Activated T-helper 2 cell treated with anti-CD3 and anti-CD28 coated beads, Interferon-gamma antibody, Interleukin-2, Interleukin-4, amounts not matched to agents 10 μg/mL and 5 μg/mL and 100 μg/mL, durations not matched to agents 14 hours and 24 hours and 36 hours (primary cell): ENCODE results near the gene DNMT3L. TPM values are rescaled to one million over a fixed set of nuclear protein-coding genes. Genes with fewer than 3 reads are reported as not detected.

Experiments
- DNase-seq: peaks from one replicate; pipeline ENCODE4 v3.0.0; 2021; ENCODE audit warnings: low spot score
- H3K27ac Mint-ChIP-seq: one replicate; pipeline ENCODE4 v1.8.0; 2021; ENCODE audit warnings: mixed read lengths
- H3K27me3 Mint-ChIP-seq: one replicate; pipeline ENCODE4 v1.8.0; 2021; ENCODE audit warnings: low read depth, mixed read lengths
- H3K36me3 Mint-ChIP-seq: one replicate; pipeline ENCODE4 v1.8.0; 2021; ENCODE audit warnings: low read depth, mixed read lengths
- H3K4me1 Mint-ChIP-seq: one replicate; pipeline ENCODE4 v1.8.0; 2021; ENCODE audit warnings: low read depth, mixed read lengths
- H3K4me3 Mint-ChIP-seq: one replicate; pipeline ENCODE4 v1.8.0; 2021; ENCODE audit warnings: low read depth, mild to moderate bottlenecking, moderate library complexity, mixed read lengths
- H3K9me3 Mint-ChIP-seq: one replicate; pipeline ENCODE4 v1.8.0; 2021; ENCODE audit warnings: mixed read lengths
- intact Hi-C: fragments of 100-400 bp; cut with micrococcal nuclease; formaldehyde crosslinking; loops from one replicate; pipeline ENCODE4 v1.15.1; 2023
- total RNA-seq: library from RNA; stranded (reverse); gene quantifications from 2 replicates; pipeline ENCODE4 v1.2.3, GENCODE V29; 2022

The DNMT3L gene
- total RNA-seq, 1 donor from 2014 or later, result not detected

- peaks cover 7% of the 10 kb centered on the region for H3K36me3 Mint-ChIP-seq
- H3K9me3 Mint-ChIP-seq, result no peaks in the 10 kb centered on the region
- H3K4me3 Mint-ChIP-seq, result peak within 1 kb of the TSS; percentile 84
- H3K27ac Mint-ChIP-seq, result peak within 1 kb of the TSS; percentile 89
- intact Hi-C loops, result loop anchor here (2.0 kb wide), 1 partner anchor 39 kb away; the partner anchor contains the start of gene CFAP410
- DNase-seq, result peak; percentile 72
- H3K27me3 Mint-ChIP-seq, result no peaks in the 10 kb centered on the region
- peaks cover 29% of the 10 kb centered on the region for H3K4me1 Mint-ChIP-seq
Measured at GRCh38 chr21:44299458-44300261, 38.0 kb upstream of the DNMT3L start, which contains the start of gene PFKL. PFKL (plus strand) TSS chr21:44300053; CDS start chr21:44300106, 53 bp downstream.

- DNase-seq, result no peak
- Mint-ChIP-seq H3K9me3 (no peaks in the 10 kb centered on the region), H3K4me3 (peak overlapping the region; percentile 84), H3K4me1 (peaks cover 28% of the 10 kb centered on the region), H3K27me3 (no peaks in the 10 kb centered on the region), H3K27ac (peak overlapping the region; percentile 89), H3K36me3 (peaks cover 6% of the 10 kb centered on the region)
- intact Hi-C loops, result no loop called here
Measured at GRCh38 chr21:44299085-44299457, 37.4 kb upstream of the DNMT3L start.

- peak overlapping the region; percentile 38 for H3K27ac Mint-ChIP-seq
- peaks cover 25% of the 10 kb centered on the region for H3K4me1 Mint-ChIP-seq
- peaks cover 4% of the 10 kb centered on the region for H3K36me3 Mint-ChIP-seq
- intact Hi-C loops, result no loop called here
- no peak for DNase-seq
- H3K9me3 Mint-ChIP-seq, result no peaks in the 10 kb centered on the region
- H3K27me3 Mint-ChIP-seq, result no peaks in the 10 kb centered on the region
- peak overlapping the region; percentile 45 for H3K4me3 Mint-ChIP-seq
Measured at GRCh38 chr21:44298301-44298700, 36.6 kb upstream of the DNMT3L start.

- peak; percentile 66 for DNase-seq
- peaks cover 3% of the 10 kb centered on the region for H3K36me3 Mint-ChIP-seq
- peaks cover 25% of the 10 kb centered on the region for H3K4me1 Mint-ChIP-seq
Measured at GRCh38 chr21:44297525-44298290, 36.0 kb upstream of the DNMT3L start.

DNA sequence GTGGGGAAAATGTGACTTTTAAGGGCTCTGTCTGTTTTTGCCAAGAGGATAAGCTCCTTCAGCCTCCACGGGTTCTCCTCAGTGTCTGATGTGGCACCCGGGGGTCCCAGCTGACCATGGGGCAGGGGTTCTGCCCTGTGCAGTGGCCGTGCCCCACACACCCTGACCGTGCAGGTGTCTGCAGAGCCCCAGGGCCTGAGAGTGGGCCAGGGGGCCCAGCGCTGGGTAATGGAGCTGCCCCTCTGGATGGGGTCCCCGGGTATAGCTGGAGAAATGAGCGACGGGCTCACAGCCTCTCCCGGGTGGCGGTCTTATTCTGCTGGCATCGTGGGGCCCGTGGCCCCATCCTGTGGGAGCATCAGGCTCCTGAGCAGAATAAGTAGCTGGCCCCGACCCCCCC lies 35.2 kb upstream of the DNMT3L start:
- intact Hi-C loops, result no loop called here
- H3K27me3 Mint-ChIP-seq, result no peaks in the 10 kb centered on the region
- no peak overlapping the region for H3K4me3 Mint-ChIP-seq
- no peaks in the 10 kb centered on the region for H3K9me3 Mint-ChIP-seq
- H3K36me3 Mint-ChIP-seq, result peaks cover 3% of the 10 kb centered on the region
- H3K4me1 Mint-ChIP-seq, result peaks cover 20% of the 10 kb centered on the region
- no peak overlapping the region for H3K27ac Mint-ChIP-seq
- no peak for DNase-seq

More at GRCh38 chr21:44297525-44298290, 36.0 kb upstream of the DNMT3L start:
- Mint-ChIP-seq H3K27ac (peak overlapping the region; percentile 17), H3K9me3 (no peaks in the 10 kb centered on the region), H3K27me3 (no peaks in the 10 kb centered on the region), H3K4me3 (no peak overlapping the region)
- intact Hi-C loops, result no loop called here

DNA sequence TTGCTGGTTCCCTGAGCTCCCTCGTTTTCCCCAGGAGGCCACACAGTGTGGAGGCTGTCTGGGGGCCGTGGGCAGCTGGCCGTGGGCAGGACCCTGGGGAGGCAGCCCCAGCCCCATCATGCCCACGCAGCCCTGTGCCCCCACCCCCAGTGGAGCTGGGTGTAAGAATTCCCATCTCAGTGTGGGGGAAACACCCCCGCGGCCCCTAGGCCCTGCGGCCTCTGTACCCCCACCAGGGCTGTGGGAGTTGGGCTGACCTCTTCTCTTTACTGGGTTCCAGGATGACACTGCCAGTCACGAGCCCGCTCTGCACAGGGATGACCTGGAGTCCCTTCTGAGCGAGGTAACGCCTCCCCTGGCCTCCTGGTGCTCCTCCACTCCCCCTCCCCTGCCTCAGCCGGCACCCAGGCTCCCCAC lies 34.4 kb upstream of the DNMT3L start:
- Mint-ChIP-seq H3K27ac (no peak overlapping the region), H3K27me3 (no peaks in the 10 kb centered on the region), H3K4me1 (peaks cover 17% of the 10 kb centered on the region), H3K9me3 (no peaks in the 10 kb centered on the region), H3K4me3 (no peak overlapping the region), H3K36me3 (peaks cover 3% of the 10 kb centered on the region)
- DNase-seq, result no peak
- intact Hi-C loops, result no loop called here

DNA sequence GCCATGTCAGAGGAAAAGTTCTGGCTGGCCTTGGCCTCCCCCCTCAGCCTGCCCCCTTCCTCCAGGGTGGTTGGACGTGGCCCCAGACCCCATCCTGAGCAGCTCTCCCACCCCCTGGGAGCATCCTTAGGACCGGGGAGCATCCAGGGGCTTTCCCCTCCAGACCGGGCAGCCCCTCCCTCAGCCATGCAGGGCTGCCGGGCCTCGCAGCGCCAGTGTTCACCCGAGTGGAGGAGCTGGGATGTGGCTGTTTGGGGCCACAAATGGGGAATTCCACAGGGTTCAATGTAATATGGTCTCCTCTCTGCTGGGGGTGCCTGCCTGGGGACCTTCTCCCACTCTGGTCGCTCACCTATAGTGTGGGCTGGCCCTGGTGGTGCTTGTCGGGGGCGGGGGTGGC lies 33.9 kb upstream of the DNMT3L start:
- Mint-ChIP-seq H3K36me3 (peaks cover under 1% of the 10 kb centered on the region), H3K27me3 (no peaks in the 10 kb centered on the region), H3K4me1 (peaks cover 14% of the 10 kb centered on the region), H3K4me3 (no peak overlapping the region), H3K9me3 (no peaks in the 10 kb centered on the region), H3K27ac (no peak overlapping the region)
- intact Hi-C loops, result no loop called here
- no peak for DNase-seq

- H3K9me3 Mint-ChIP-seq, result no peaks in the 10 kb centered on the region
- H3K27me3 Mint-ChIP-seq, result no peaks in the 10 kb centered on the region
- no peak for DNase-seq
- H3K4me3 Mint-ChIP-seq, result no peak overlapping the region
- peaks cover 14% of the 10 kb centered on the region for H3K4me1 Mint-ChIP-seq
- intact Hi-C loops, result no loop called here
- no peak overlapping the region for H3K27ac Mint-ChIP-seq
- no peaks in the 10 kb centered on the region for H3K36me3 Mint-ChIP-seq
Measured at GRCh38 chr21:44295163-44295573, 33.5 kb upstream of the DNMT3L start.

DNA sequence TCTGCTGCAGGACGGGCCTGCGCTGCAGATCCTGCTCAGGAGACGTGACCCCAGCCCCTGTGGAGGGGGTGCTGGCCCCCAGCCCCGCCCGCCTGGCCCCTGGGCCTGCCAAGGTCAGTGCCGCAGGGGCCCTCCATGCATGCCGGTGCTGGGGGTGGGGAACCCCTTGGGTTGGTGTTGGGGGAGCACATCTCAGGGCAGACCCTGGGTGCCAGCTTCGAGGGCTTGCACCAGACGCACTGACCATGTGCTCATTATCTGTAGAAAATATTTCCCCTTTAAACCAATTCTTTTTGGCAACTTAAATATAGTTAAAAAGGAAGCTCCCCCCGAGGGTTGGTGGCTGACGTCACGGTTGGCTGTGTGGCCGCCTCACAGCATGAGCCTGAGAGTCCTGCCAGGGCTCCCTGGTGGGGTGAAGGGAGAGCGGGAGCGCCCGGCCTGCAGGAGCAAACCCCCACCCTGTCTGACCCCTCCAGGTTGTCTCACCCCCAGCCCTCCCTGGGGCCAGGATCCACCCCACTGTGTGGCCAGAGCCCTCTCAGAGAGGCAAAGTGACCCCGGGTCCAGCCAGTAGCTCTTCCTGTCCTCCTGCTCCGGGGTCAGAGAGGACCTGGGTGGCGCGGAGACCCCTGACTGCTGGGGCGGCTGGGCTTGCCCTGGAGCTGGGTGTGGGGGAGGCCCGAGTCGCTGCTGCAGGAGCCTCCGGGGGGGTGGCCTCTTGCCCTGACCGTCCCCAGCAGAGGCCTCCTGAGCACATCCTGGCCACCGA lies 32.9 kb upstream of the DNMT3L start:
- Mint-ChIP-seq H3K4me1 (peaks cover 14% of the 10 kb centered on the region), H3K36me3 (no peaks in the 10 kb centered on the region), H3K4me3 (no peak overlapping the region), H3K9me3 (no peaks in the 10 kb centered on the region), H3K27ac (no peak overlapping the region), H3K27me3 (no peaks in the 10 kb centered on the region)
- intact Hi-C loops, result no loop called here
- no peak for DNase-seq

- intact Hi-C loops, result no loop called here
- Mint-ChIP-seq H3K36me3 (no peaks in the 10 kb centered on the region), H3K4me1 (peaks cover 9% of the 10 kb centered on the region), H3K27me3 (no peaks in the 10 kb centered on the region), H3K4me3 (no peak overlapping the region), H3K9me3 (no peaks in the 10 kb centered on the region), H3K27ac (no peak overlapping the region)
- peak; percentile 26 for DNase-seq
Measured at GRCh38 chr21:44293551-44294231, 32.0 kb upstream of the DNMT3L start.

GRCh38 chr21:44292812-44293195 lies 31.1 kb upstream of the DNMT3L start:
- Mint-ChIP-seq H3K4me3 (no peak overlapping the region), H3K27ac (no peak overlapping the region), H3K27me3 (no peaks in the 10 kb centered on the region), H3K36me3 (no peaks in the 10 kb centered on the region), H3K4me1 (peaks cover under 1% of the 10 kb centered on the region), H3K9me3 (no peaks in the 10 kb centered on the region)
- intact Hi-C loops, result no loop called here
- DNase-seq, result no peak
